ENCODE data around the gene S100A6.
A peak's percentile ranks its signal among the peaks of the same experiment; 100 is the strongest.
"Not testable (repeated sequence)": the region's sequence is repeated elsewhere in the genome, so short reads cannot be mapped to it uniquely, and the experiment has no call there.

S100A6 gene

DNA sequence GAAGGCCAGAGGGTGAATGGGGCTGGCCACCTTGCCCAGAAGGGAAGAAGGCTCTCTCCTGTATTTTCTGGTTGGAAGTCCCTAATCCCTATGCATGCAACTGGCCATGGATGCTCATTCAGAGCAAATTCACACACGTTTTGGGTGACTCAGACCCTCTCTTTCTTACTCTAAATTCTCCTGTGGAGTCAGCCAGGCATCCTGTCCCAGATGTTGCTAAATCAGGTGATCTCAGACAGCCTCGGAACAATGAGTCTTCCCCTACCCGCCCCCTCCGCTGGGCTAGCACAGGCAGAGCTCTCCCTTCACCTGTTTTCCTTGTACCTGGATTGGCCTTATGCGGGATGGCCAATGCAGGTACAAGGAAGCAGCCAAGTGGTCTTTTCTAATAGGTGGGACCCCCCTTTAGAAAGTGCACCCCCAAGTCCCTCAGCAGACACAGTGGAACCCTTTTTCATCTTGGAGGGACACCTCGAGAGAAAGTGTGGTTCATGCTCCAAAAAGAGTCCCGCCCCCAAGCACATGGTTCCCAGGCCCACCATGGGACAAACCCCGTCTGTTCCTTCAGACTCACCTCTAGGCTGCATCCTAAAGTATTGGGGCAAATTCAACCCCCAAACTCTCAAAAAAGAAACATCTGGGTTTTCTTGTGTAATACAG lies 8.6 kb downstream of the S100A6 start:
- DNase-seq (ENCODE audit: low read depth) = peak; percentile 79
- H3K4me3 ChIP-seq (ENCODE audit: control insufficient read depth, low read depth, low read length) = no peak overlapping the region
- TF ChIP-seq CTCF (conservative IDR thresholded peaks at IDR 0.05; ENCODE audit: control insufficient read depth, insufficient read depth, low read depth, low read length) = no peak

DNA sequence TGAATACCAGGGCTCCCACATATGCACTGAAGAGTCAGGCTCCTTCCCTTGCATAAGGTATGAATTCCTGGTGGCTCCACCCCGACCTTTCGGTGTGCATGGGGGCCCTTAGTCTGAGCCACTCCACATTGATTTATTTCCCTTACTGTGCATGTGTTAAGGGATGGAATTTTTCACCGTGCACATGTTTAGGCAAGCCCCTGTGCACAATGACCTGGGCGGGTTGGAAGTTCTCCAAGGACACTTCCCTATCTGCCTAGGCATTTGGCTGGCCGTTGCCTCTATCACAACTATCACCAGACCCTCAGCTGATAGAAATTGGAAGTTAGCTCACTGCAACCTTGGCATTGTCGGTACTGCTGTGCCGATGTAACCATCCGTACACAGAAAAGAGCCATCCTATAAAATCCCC lies 9.7 kb downstream of the S100A6 start:
- no peak for DNase-seq (ENCODE audit: low read depth)
- no peak overlapping the region for H3K4me3 ChIP-seq (ENCODE audit: control insufficient read depth, low read depth, low read length)
- no peak for TF ChIP-seq CTCF (conservative IDR thresholded peaks at IDR 0.05; ENCODE audit: control insufficient read depth, insufficient read depth, low read depth, low read length)

DNA sequence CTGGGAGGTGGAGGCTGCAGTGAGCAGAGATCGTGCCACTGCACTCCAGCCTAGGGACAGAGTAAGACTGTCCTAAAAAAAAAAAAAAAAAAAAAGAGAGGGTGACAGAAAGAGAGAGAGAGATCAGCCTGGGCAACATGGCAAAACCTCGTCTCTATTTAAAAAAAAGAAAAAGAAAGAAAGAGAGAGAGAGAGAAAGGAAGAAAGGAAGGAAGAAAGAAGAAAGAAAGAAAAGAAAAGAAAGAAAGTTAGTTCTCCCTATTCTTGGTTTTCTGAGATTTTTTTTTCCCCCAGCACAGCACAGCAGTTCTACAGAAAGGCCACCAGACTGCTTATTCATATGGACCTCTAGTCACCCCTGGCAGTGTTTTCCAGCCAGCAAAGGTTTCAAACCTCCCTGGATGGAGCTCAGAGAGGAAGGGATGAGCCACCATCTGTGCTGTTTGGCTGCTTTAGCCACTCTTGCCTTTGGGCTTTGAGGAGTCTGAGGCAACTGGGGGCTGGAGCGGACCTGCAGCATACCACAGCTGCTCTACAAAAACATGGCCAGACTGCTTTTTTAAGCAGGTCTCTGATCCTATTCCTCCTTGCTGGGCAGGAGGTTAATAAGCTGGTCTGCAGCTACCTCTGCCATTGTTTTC lies 10.6 kb downstream of the S100A6 start:
- TF ChIP-seq CTCF (conservative IDR thresholded peaks at IDR 0.05; ENCODE audit: control insufficient read depth, insufficient read depth, low read depth, low read length) = no peak
- DNase-seq (ENCODE audit: low read depth) = peak; percentile 68
- no peak overlapping the region for H3K4me3 ChIP-seq (ENCODE audit: control insufficient read depth, low read depth, low read length)

DNA sequence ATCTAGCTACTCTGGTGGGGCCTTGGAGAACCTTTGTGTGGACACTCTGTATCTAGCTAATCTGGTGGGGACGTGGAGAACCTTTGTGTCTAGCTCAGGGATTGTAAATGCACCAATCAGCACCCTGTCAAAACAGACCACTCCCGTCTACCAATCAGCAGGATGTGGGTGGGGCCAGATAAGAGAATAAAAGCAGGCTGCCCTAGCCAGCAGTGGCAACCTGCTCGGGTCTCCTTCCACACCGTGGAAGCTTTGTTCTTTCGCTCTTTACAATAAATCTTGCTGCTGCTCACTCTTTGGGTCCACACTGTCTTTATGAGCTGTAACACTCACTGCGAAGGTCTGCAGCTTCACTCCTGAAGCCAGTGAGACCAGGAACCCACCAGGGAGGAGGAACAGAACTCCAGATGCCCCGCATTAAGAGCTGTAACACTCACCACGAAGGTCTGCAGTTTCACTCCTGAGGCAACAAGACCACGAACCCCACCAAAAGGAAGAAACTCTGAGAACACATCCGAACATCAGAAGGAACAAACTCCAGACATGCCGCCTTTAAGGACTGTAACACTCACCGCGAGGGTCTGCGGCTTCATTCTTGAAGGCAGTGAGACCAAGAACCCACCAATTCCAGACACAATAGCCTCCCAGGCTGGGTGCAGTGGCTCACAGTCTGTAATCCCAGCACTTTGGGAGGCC lies 13.3 kb downstream of the S100A6 start:
- not testable (repeated sequence) for H3K4me3 ChIP-seq (ENCODE audit: control insufficient read depth, low read depth, low read length); DNase-seq (ENCODE audit: low read depth)

DNA sequence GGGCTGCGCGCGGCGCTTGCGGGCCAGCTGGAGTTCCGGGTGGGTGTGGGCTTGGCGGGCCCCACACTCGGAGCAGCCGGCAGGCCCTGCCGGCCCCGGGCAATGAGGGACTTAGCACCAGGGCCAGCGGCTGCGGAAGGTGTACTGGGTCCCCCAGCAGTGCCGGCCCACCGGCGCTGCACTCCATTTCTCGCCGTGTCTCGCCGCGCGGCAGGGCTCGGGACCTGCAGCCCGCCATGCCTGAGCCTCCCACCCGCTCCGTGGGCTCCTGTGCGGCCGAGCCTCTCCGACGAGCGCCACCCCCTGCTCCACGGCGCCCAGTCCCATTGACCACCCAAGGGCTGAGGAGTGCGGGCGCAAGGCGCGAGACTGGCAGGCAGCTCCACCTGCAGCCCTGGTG lies 14.0 kb downstream of the S100A6 start:
- H3K4me3 ChIP-seq (ENCODE audit: control insufficient read depth, low read depth, low read length); DNase-seq (ENCODE audit: low read depth): not testable (repeated sequence)

DNA sequence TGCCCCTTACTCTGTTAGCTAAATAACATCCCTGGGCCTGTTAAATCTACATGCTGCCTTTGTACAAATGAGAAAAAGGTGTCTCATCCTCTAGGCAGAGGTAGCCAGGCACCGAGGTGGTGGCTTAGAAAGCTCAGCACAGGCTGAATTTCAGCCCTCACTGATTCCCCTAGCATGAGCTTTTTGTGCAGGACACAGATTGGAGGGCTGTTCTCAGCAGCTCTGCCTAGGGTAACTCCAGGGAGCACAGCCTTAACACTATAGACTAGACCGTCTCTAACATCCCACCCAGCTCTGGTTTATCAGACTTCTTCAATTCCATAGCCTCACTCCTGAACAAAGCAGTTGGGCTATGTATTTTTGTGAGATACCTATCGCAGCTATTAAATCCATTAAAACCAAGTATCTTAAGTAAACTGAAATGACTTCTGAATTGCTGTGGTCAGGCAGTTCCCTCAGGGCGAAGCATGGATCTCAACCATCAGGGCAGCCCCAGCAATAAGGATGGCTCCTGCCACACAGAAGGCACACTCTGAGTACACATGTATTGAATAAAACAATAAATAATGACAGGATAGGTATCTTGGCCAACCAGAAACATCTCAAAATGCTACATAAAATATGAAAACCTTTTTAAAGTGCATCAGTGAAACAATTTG lies 14.8 kb downstream of the S100A6 start:
- DNase-seq (ENCODE audit: low read depth) = no peak

DNA sequence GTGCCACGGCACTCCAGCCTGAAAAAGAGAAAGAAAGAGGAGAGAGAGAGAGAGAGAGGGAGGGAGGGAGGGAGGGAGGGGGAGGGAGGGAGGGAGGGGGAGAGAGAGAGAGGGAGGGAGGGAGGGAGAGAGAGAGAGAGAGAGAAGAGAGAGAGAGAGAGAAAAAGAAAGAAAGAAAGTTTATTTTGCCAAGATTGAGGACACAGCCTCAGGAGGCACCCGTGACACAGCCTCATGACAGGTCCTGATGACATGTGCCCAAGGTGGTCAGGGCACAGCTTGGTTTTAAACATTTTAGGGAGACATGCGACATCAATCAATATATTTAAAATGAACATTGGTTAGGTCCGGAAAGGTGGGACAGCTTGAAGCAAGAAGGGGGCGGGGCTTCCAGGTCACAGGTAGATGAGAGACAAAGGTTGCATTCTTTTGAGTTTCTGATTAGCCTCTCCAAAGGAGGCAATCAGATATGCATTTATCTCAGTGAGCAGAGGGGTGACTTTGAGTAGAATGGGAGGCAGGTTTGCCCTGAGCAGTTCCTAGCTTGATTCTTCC lies 15.6 kb downstream of the S100A6 start:
- not testable (repeated sequence) for DNase-seq (ENCODE audit: low read depth); H3K4me3 ChIP-seq (ENCODE audit: control insufficient read depth, low read depth, low read length)

More for the DNA sequence above, 14.8 kb downstream of the S100A6 start:
- H3K4me3 ChIP-seq (ENCODE audit: control insufficient read depth, low read depth, low read length) = no peak overlapping the region
- no peak for TF ChIP-seq CTCF (conservative IDR thresholded peaks at IDR 0.05; ENCODE audit: control insufficient read depth, insufficient read depth, low read depth, low read length)

- H3K4me3 ChIP-seq (ENCODE audit: control insufficient read depth, low read depth, low read length) = no peak overlapping the region
- no peak for TF ChIP-seq CTCF (conservative IDR thresholded peaks at IDR 0.05; ENCODE audit: control insufficient read depth, insufficient read depth, low read depth, low read length)
- no peak for DNase-seq (ENCODE audit: low read depth)
Observed at GRCh38 chr1:153519242-153519641, 16.5 kb downstream of the S100A6 start.

Data from fibroblast of mammary gland (primary cell).